SU-DHL-6 (cell line): ENCODE results near the gene VAC14.

Source experiments
- H2AFZ ChIP-seq: fragments of 200-600 bp; sonication (generic); 2 replicates; pipeline ENCODE4 v1.6.1; 2014; ENCODE audit warnings: low read depth, mild to moderate bottlenecking, moderate library complexity, mixed read lengths, antibody characterized with exemption, low read length; ENCODE audit not compliant: severe bottlenecking
- H3F3A ChIP-seq: fragments of 200-600 bp; shearing (Covaris generic); 2 replicates; pipeline ENCODE4 v1.6.0; 2016; ENCODE audit warnings: antibody characterized with exemption, mild to moderate bottlenecking; ENCODE audit not compliant: insufficient read depth
- H3K27ac ChIP-seq: fragments of 200-600 bp; sonication (generic); 2 replicates; pipeline ENCODE4 v1.5.1; 2016; ENCODE audit warnings: low read depth, mild to moderate bottlenecking, low read length, moderate library complexity, mixed read lengths
- H3K27me3 ChIP-seq: fragments of 200-600 bp; sonication (generic), shearing (Covaris generic); 2 replicates; pipeline ENCODE4 v1.6.0; 2014; ENCODE audit warnings: mild to moderate bottlenecking, low read length
- H3K36me3 ChIP-seq: fragments of 200-600 bp; sonication (generic); 2 replicates; pipeline ENCODE4 v1.6.1; 2014; ENCODE audit warnings: mild to moderate bottlenecking, low read length, mixed read lengths
- H3K4me2 ChIP-seq: fragments of 300-600, 200-600 bp; shearing (Covaris generic), sonication (generic); 2 replicates; pipeline ENCODE4 v1.6.0; 2014; ENCODE audit warnings: low read length, low read depth, mild to moderate bottlenecking; ENCODE audit not compliant: poor library complexity, severe bottlenecking
- H3K4me3 ChIP-seq: fragments of 200-600 bp; sonication (generic); 2 replicates; pipeline ENCODE4 v1.5.1; 2014; ENCODE audit warnings: antibody characterized with exemption, low read length, mild to moderate bottlenecking, mixed read lengths; ENCODE audit not compliant: insufficient read depth, poor library complexity, severe bottlenecking
- H3K79me2 ChIP-seq: fragments of 200-600 bp; sonication (generic); 2 replicates; pipeline ENCODE4 v1.6.1; 2014; ENCODE audit warnings: mild to moderate bottlenecking, low read length, moderate library complexity; ENCODE audit not compliant: insufficient read depth
- H3K9ac ChIP-seq: fragments of 200-600 bp; sonication (generic); 2 replicates; pipeline ENCODE4 v1.7.0; 2014; ENCODE audit warnings: mild to moderate bottlenecking, low read length
- H3K9me2 ChIP-seq: fragments of 200-600 bp; sonication (generic); replicated peaks from 2 replicates; pipeline ENCODE4 v1.6.1; 2014; ENCODE audit warnings: low read length; ENCODE audit not compliant: insufficient read depth
- H3K9me3 ChIP-seq: fragments of 200-600 bp; sonication (generic); 2 replicates; pipeline ENCODE4 v1.6.1; 2014; ENCODE audit warnings: low read length, mixed read lengths; ENCODE audit not compliant: insufficient read depth
- H4K20me1 ChIP-seq: fragments of 200-600 bp; sonication (generic); 2 replicates; pipeline ENCODE4 v1.6.1; 2014; ENCODE audit warnings: low read depth, mild to moderate bottlenecking, antibody characterized with exemption, low read length, moderate library complexity, mixed read lengths
- EZH2phosphoT487 ChIP-seq: fragments of 200-600 bp; sonication (generic), shearing (Covaris generic); conservative IDR thresholded peaks from 2 replicates; pipeline ENCODE4 v1.6.1; 2018; ENCODE audit warnings: mild to moderate bottlenecking, antibody characterized with exemption, low read length, moderate library complexity, mixed read lengths
- TF ChIP-seq, protein P1 (sequence below): fragments of 200-600 bp; sonication (generic); IDR thresholded peaks from one replicate; pipeline ENCODE4 v1.5.1; 2017; ENCODE audit warnings: antibody characterized with exemption, mild to moderate bottlenecking, low read length, moderate library complexity; ENCODE audit not compliant: insufficient read depth, poor library complexity, severe bottlenecking

VAC14 gene

DNA sequence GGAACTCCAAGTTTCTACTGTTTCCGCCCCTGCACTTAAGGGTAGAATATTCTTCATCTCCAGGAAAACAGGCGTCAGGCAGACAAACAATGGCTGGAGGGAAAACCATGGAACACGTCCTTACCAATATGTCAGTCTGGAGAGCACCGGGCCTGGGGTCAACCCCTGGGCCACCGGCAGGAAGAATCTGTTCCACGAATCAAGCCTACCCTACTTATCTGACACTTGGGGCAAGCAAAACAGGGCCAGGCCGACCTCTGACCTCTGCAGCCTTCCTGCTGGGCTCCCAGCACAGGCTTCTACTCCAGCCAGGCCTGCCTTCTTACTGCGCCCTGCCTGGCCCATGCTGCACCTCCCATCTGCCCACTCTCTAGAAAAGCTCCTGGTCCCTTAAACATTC is 10.1 kb downstream of the VAC14 start:
- TF ChIP-seq, protein P1, sequence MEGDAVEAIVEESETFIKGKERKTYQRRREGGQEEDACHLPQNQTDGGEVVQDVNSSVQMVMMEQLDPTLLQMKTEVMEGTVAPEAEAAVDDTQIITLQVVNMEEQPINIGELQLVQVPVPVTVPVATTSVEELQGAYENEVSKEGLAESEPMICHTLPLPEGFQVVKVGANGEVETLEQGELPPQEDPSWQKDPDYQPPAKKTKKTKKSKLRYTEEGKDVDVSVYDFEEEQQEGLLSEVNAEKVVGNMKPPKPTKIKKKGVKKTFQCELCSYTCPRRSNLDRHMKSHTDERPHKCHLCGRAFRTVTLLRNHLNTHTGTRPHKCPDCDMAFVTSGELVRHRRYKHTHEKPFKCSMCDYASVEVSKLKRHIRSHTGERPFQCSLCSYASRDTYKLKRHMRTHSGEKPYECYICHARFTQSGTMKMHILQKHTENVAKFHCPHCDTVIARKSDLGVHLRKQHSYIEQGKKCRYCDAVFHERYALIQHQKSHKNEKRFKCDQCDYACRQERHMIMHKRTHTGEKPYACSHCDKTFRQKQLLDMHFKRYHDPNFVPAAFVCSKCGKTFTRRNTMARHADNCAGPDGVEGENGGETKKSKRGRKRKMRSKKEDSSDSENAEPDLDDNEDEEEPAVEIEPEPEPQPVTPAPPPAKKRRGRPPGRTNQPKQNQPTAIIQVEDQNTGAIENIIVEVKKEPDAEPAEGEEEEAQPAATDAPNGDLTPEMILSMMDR: no peak
- no peak for TF ChIP-seq EZH2phosphoT487
- Histone ChIP-seq H3K9me2 (no peaks in the 10 kb centered on the region), H3K36me3 (no peaks in the 10 kb centered on the region), H3K4me3 (no peak overlapping the region), H3K79me2 (peaks cover 70% of the 10 kb centered on the region), H3K9me3 (no peaks in the 10 kb centered on the region), H3K27ac (no peak overlapping the region), H3F3A (no peaks in the 10 kb centered on the region), H3K27me3 (no peaks in the 10 kb centered on the region), H3K9ac (no peak overlapping the region), H3K4me2 (no peak overlapping the region), H4K20me1 (no peaks in the 10 kb centered on the region), H2AFZ (no peak overlapping the region)

DNA sequence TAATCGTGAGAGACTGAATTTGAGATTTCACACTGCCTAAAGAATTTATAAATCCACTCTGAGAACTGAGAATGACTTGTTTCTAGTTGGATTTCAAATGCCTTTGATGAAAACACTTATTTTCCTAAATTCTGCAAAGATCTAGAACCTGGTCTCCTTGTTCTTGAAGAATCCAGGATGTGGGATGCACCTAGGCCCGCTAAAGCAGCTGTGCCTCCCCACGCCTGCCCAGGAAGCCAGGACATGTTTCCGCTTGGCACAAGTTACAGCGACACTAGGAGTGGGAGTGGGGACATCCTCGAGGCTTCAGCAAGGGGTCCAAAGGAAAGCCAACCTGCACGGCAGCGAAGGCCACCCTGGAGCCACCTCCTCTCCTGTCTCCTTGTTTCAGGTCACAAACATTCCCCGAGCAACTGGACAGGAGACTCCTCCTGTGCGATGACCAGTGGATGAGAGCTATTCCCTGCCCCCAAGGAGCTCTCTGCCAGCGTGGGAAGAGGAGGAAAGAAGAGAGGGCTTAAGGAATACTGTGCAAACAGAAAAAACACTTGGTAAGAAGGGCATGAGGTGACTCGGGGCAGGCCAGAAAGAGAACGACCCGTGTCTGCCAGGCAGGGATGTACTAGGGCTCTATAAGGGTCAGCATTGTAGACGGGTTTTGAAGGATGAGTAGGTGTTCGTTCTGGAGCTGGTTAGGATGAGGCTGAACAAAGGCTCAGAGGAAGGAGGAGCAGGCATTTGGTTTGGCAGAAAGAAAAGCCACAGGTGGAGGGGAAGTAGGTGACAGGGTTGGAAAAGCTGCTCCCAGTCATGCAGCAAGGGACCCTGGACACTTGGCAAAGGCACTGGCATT is 11.1 kb downstream of the VAC14 start:
- Histone ChIP-seq H3K27me3 (no peaks in the 10 kb centered on the region), H3F3A (no peaks in the 10 kb centered on the region), H3K9me3 (no peaks in the 10 kb centered on the region), H3K27ac (no peak overlapping the region), H3K79me2 (peaks cover 60% of the 10 kb centered on the region), H3K4me3 (no peak overlapping the region), H4K20me1 (no peaks in the 10 kb centered on the region), H3K9me2 (no peaks in the 10 kb centered on the region), H3K4me2 (no peak overlapping the region), H3K36me3 (no peaks in the 10 kb centered on the region), H3K9ac (no peak overlapping the region), H2AFZ (no peak overlapping the region)
- TF ChIP-seq EZH2phosphoT487: no peak
- TF ChIP-seq, protein P1: no peak

DNA sequence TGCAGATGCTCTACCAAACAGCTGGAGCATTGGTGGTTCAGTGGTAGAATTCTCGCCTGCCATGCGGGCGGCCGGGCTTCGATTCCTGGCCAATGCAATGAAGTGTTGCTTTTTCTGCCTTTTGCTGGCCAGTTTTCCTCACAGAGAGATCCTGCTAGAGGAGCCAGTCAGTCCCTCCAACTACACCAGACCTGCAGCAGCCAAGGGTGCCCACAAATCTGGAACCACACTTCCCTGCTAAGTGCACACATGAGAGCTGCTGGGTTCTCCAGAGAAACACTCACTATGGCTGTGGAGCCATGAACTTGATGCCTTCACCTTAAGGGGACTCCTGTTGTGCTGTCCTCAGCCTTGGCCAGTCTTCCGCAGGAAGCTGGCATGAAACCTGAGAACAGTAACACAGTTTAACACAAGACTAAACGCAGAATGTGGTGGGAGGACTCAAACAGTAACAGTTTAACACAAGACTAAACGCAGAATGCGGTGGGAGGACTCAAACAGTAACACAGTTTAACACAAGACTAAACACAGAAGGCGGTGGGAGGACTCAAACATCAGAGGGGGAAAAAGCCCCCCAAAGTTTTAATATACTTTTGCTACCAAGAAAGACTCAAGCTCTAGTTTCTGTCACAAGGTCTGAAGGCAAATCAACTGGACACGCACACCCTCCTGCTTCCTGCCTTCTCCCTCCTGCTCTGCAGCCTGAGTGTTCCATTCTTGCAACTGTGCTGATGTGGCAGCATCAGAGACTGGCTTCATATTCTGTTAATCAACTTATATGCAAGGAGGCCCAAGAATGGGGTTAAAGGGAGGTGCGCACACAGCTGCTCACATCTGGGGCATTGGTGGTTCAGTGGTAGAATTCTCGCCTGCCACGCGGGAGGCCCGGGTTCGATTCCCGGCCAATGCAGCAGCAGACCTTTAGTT is 12.0 kb downstream of the VAC14 start:
- Histone ChIP-seq H2AFZ (no peak overlapping the region), H3K9me2 (no peaks in the 10 kb centered on the region), H3K27me3 (no peaks in the 10 kb centered on the region), H3K9me3 (no peaks in the 10 kb centered on the region), H3K4me3 (no peak overlapping the region), H3K4me2 (no peak overlapping the region), H3F3A (no peaks in the 10 kb centered on the region), H3K9ac (no peak overlapping the region), H3K27ac (no peak overlapping the region), H4K20me1 (no peaks in the 10 kb centered on the region), H3K36me3 (no peaks in the 10 kb centered on the region), H3K79me2 (peaks cover 51% of the 10 kb centered on the region)
- no peak for TF ChIP-seq EZH2phosphoT487
- TF ChIP-seq, protein P1: no peak
